Epithelial cell of esophagus (primary cell): ENCODE measurements around the gene ST8SIA1.
"Not testable (repeated sequence)": the region's sequence is repeated elsewhere in the genome, so short reads cannot be mapped to it uniquely, and the experiment has no call there.

Source experiments
- DNase-seq: peaks from one replicate; pipeline ENCODE4 v3.0.0; 2010; ENCODE audit warnings: low read depth
- H3K4me3 ChIP-seq: 2 replicates; pipeline ENCODE4 v1.5.1; 2011; ENCODE audit warnings: mild to moderate bottlenecking, low read length, control low read depth
- TF ChIP-seq, protein P1 (sequence below): IDR thresholded peaks from 2 replicates; pipeline ENCODE4 v1.5.1; 2011; ENCODE audit warnings: low read depth, mild to moderate bottlenecking, low read length, control low read depth, inconsistent platforms; ENCODE audit not compliant: insufficient read depth; ENCODE audit errors: missing control alignments

Gene ST8SIA1, protein sequence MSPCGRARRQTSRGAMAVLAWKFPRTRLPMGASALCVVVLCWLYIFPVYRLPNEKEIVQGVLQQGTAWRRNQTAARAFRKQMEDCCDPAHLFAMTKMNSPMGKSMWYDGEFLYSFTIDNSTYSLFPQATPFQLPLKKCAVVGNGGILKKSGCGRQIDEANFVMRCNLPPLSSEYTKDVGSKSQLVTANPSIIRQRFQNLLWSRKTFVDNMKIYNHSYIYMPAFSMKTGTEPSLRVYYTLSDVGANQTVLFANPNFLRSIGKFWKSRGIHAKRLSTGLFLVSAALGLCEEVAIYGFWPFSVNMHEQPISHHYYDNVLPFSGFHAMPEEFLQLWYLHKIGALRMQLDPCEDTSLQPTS

DNA sequence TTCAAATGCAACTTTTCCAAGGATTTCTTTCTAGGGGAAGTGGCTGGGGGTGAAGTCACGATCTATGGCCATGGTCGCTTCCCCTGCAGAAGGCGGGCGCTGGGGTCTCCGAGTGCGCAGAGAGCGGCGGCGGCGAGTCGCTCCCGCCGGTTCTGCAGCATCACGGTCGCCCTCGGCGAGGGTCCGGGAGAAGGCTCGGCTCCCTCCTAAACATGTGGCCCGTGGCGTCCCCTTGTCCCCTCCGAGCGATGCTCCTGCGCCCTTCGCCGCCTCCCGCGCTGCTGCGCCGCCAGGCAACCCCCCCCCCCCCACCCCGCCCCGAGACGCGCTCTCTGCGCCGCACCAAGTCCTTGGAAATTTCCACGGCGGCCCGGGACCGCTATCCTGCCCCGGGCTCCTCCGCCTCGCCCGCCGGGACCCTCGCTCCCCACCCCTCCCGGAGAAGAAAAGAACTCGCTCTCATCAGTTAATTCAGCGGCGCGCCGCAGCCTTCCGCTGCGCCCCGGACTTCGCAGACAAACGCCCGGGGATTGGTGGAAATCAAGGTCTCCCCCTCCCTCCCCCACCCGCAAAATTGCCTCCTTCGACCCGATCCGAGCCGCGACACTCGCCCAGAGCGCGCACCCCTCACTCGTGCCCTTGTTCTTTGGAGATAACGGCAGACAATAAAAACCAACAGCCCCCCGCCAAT lies at the start of gene ST8SIA1:
ST8SIA1 (minus strand) TSS at position 298 of the 691 bp plus-strand sequence. CDS start 475 bp downstream, outside the sequence.
- peak within 1 kb of the TSS; percentile 69 for H3K4me3 ChIP-seq
- TF ChIP-seq, protein P1, sequence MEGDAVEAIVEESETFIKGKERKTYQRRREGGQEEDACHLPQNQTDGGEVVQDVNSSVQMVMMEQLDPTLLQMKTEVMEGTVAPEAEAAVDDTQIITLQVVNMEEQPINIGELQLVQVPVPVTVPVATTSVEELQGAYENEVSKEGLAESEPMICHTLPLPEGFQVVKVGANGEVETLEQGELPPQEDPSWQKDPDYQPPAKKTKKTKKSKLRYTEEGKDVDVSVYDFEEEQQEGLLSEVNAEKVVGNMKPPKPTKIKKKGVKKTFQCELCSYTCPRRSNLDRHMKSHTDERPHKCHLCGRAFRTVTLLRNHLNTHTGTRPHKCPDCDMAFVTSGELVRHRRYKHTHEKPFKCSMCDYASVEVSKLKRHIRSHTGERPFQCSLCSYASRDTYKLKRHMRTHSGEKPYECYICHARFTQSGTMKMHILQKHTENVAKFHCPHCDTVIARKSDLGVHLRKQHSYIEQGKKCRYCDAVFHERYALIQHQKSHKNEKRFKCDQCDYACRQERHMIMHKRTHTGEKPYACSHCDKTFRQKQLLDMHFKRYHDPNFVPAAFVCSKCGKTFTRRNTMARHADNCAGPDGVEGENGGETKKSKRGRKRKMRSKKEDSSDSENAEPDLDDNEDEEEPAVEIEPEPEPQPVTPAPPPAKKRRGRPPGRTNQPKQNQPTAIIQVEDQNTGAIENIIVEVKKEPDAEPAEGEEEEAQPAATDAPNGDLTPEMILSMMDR = no peak
- DNase-seq = peak; percentile 22

DNA sequence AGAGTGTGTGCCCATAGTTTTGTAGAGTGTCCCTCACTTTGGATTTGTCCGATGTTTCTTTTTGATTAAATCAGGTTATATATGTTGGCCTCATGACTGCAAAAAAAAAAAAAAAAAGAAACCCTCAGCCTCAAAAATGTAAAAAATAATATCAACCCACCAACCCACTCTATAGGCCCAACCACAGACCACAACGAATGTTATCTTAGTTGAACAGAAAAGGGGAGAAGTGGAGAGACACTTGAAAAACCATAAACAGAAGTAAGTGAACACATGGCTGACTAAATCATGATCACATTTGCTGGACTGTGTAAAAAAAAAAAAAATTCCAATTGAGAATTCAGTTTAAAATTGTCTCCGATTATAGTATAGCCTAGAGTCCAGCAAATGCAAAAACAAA lies 45.5 kb upstream of the ST8SIA1 start:
- no peak overlapping the region for H3K4me3 ChIP-seq
- TF ChIP-seq, protein P1 = no peak
- DNase-seq = no peak

DNA sequence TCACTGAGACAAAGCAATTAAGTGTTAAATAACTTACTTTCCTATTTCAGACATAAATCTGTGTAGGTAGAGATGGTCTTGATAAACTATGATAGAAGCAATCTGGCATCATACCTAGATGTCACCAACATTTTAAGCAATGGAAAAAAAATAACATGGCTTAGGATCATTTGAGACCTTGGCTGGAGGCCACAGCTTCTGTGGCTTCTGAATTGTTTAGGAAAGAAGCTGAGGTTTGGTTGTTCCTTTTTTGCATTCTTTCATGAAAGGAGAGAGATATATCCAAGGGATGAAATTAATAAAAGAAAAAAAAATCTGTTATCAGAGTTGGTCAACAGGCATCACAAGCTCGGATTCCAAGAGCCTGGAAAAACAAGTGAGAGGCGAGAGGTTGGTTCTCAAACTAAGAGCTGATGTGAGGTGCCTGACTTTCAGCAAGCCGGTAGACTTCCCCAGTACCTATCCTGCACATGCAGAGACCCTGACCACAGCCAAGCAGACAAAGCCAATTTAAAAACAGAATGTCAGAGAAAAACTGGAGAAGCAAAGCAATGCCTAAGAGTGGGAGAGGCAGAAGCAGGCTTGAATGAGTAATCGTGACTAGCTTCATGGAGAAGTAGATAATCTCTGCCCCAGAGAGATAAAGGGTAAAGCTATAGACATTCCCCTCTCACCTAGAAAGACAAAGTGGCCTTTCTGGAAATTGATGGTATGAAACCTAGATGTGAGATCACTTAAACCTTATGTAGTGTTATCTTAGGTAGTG lies 43.4 kb upstream of the ST8SIA1 start:
- H3K4me3 ChIP-seq = no peak overlapping the region
- TF ChIP-seq, protein P1 = no peak
- no peak for DNase-seq

DNA sequence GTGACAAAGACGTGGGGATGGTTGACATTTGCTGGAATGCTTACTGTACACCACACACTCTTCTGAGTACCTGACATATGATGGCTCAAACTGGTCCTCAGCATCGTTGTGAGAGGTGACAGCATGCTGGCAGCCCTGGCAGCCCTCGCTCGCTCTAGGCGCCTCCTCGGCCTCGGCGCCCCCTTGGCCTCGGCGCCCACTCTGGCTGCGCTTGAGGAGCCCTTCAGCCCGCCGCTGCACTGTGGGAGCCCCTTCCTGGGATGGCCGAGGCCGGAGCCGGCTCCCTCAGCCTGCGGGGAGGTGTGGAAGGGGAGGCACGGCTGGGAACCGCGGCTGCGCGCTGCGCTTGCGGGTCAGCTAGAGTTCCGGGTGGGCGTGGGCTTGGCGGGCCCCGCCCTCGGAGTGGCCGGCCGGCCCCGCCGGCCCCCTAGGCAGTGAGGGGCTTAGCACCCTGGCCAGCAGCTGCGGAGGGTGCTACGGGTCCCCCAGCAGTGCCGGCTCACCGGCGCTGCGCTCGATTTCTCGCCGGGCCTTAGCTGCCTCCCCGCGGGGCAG lies 42.2 kb upstream of the ST8SIA1 start:
- DNase-seq, H3K4me3 ChIP-seq: not testable (repeated sequence)

DNA sequence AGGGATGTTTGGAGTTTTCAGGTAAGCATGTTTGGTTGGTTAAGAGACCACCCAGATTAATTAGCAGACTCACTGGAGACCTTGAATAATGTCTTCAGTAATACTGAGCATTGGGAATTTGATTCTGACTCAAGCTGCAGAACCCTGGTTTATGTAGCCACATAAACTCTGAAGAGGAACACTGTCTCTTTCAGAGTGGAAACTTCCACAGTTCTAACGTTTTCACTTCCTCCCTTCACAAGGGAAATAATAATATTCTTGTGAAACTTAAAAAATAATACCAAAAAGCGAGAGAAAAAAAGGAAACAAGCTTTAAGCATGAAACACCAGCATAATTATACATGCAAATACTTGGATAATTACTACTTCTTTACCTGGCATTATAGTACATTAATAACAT lies 40.0 kb upstream of the ST8SIA1 start:
- TF ChIP-seq, protein P1 = no peak
- DNase-seq = no peak
- no peak overlapping the region for H3K4me3 ChIP-seq

DNA sequence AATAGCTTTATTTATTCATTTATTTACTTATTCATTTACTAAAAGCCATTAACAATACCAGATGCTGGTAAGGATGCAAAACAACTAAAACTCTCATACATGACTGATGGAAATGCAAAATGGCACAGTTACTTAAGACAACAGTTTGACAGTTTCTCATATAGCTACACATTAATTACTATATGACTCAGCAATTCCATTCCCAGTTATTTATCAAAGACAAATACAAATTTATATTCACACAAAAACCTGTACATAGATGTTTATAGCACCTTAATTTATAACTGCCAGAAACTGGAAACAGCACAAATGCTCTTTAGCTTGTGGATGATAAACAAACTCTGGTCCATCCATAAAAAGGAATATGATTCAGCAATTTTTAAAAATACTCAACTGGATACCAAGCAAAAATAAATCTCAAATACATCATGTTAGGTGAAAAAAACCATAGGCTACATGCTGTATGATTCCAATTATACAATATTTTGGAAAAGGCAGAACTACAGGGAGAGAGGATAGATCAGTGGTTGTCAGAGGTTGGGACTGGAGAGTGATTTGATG lies 37.9 kb upstream of the ST8SIA1 start:
- TF ChIP-seq, protein P1 = no peak
- no peak for DNase-seq
- H3K4me3 ChIP-seq = no peak overlapping the region
